H9 (cell line): ENCODE data around the gene TRIL. TPM values are rescaled to one million over a fixed set of nuclear protein-coding genes. Genes with fewer than 3 reads are reported as not detected.

ENCODE experiments used
- DNase-seq: peaks from one replicate; pipeline ENCODE4 v3.0.0-alpha.2; 2017
- H2AFZ ChIP-seq: one replicate; pipeline ENCODE4 v1.6.1; 2013; ENCODE audit warnings: mild to moderate bottlenecking, low read length, control low read depth, moderate library complexity
- H2AK5ac ChIP-seq: 2 replicates; pipeline ENCODE4 v1.6.1; 2013; ENCODE audit warnings: low read length, control low read depth, mixed read lengths; ENCODE audit not compliant: insufficient read length
- H2BK120ac ChIP-seq: one replicate; pipeline ENCODE4 v1.6.1; 2013; ENCODE audit warnings: low read depth, mild to moderate bottlenecking, low read length, control low read depth, inconsistent platforms; ENCODE audit not compliant: poor library complexity, severe bottlenecking
- H2BK12ac ChIP-seq: 2 replicates; pipeline ENCODE4 v1.6.1; 2013; ENCODE audit warnings: low read length, control low read depth, mixed read lengths, low read depth; ENCODE audit not compliant: insufficient read length
- H2BK15ac ChIP-seq: 2 replicates; pipeline ENCODE4 v1.6.1; 2013; ENCODE audit warnings: low read depth, low read length, control low read depth
- H2BK20ac ChIP-seq: one replicate; pipeline ENCODE4 v1.6.1; 2013; ENCODE audit warnings: low read depth, mild to moderate bottlenecking, low read length, control low read depth, inconsistent platforms; ENCODE audit not compliant: poor library complexity, severe bottlenecking
- H2BK5ac ChIP-seq: 2 replicates; pipeline ENCODE4 v1.6.1; 2013; ENCODE audit warnings: low read length, control low read depth, mixed read lengths; ENCODE audit not compliant: insufficient read length
- H3K14ac ChIP-seq: 2 replicates; pipeline ENCODE4 v1.6.1; 2013; ENCODE audit warnings: low read length, control low read depth; ENCODE audit not compliant: insufficient read depth
- H3K18ac ChIP-seq: 2 replicates; pipeline ENCODE4 v1.6.1; 2013; ENCODE audit warnings: low read depth, mild to moderate bottlenecking, mixed read lengths, low read length, control low read depth; ENCODE audit not compliant: insufficient read length
- H3K23ac ChIP-seq: 2 replicates; pipeline ENCODE4 v1.6.1; 2013; ENCODE audit warnings: low read length, control low read depth, mixed read lengths, low read depth; ENCODE audit not compliant: insufficient read length
- H3K23me2 ChIP-seq: 2 replicates; pipeline ENCODE4 v1.6.1; 2013; ENCODE audit warnings: low read depth, mild to moderate bottlenecking, mixed read lengths, low read length, control low read depth; ENCODE audit not compliant: insufficient read length, poor library complexity, severe bottlenecking
- H3K27ac ChIP-seq: 2 replicates; pipeline ENCODE4 v1.5.1; 2013; ENCODE audit warnings: low read length, control low read depth, mixed read lengths, low read depth; ENCODE audit not compliant: insufficient read length
- H3K27me3 ChIP-seq: 2 replicates; pipeline ENCODE4 v1.6.1; 2013; ENCODE audit warnings: low read length, control low read depth, inconsistent platforms; ENCODE audit not compliant: insufficient read depth
- H3K4ac ChIP-seq: 2 replicates; pipeline ENCODE4 v1.6.1; 2013; ENCODE audit warnings: low read depth, mild to moderate bottlenecking, control low read depth, inconsistent platforms, low read length, moderate library complexity
- H3K4me1 ChIP-seq: 2 replicates; pipeline ENCODE4 v1.6.1; 2013; ENCODE audit warnings: low read length, control low read depth, inconsistent platforms; ENCODE audit not compliant: insufficient read depth
- H3K4me2 ChIP-seq: 2 replicates; pipeline ENCODE4 v1.6.1; 2013; ENCODE audit warnings: low read length, control low read depth, mixed read lengths; ENCODE audit not compliant: insufficient read length, insufficient read depth
- H3K56ac ChIP-seq: 2 replicates; pipeline ENCODE4 v1.6.1; 2013; ENCODE audit warnings: low read depth, mild to moderate bottlenecking, mixed read lengths, low read length, control low read depth; ENCODE audit not compliant: insufficient read length
- H3K79me1 ChIP-seq: 2 replicates; pipeline ENCODE4 v1.6.1; 2013; ENCODE audit warnings: low read depth, mild to moderate bottlenecking, moderate library complexity, low read length, control low read depth, inconsistent platforms; ENCODE audit not compliant: insufficient read depth, poor library complexity, severe bottlenecking
- H3K79me2 ChIP-seq: 2 replicates; pipeline ENCODE4 v1.6.1; 2013; ENCODE audit warnings: low read length, control low read depth, inconsistent platforms; ENCODE audit not compliant: insufficient read depth
- H3K9ac ChIP-seq: 2 replicates; pipeline ENCODE4 v1.6.1; 2013; ENCODE audit warnings: low read length, control low read depth, mixed read lengths; ENCODE audit not compliant: insufficient read length; ENCODE audit errors: extremely low read depth
- H3K9me3 ChIP-seq: one replicate; pipeline ENCODE4 v1.6.1; 2013; ENCODE audit warnings: low read depth, low read length, inconsistent platforms; ENCODE audit not compliant: control insufficient read depth
- H3T11ph ChIP-seq: one replicate; pipeline ENCODE4 v1.6.1; 2013; ENCODE audit warnings: mild to moderate bottlenecking, low read length, control low read depth, inconsistent platforms
- H4K20me1 ChIP-seq: one replicate; pipeline ENCODE4 v1.6.1; 2013; ENCODE audit not compliant: control insufficient read depth, insufficient read length, insufficient read depth
- H4K5ac ChIP-seq: 2 replicates; pipeline ENCODE4 v1.6.1; 2013; ENCODE audit warnings: low read depth, mild to moderate bottlenecking, mixed read lengths, low read length, control low read depth; ENCODE audit not compliant: insufficient read length
- H4K8ac ChIP-seq: replicated peaks from 2 replicates; pipeline ENCODE4 v1.6.1; 2013; ENCODE audit warnings: low read length, control low read depth, mixed read lengths, low read depth; ENCODE audit not compliant: insufficient read length
- H4K91ac ChIP-seq: 2 replicates; pipeline ENCODE4 v1.6.1; 2013; ENCODE audit warnings: low read depth, mild to moderate bottlenecking, moderate library complexity, mixed read lengths, low read length, control low read depth; ENCODE audit not compliant: insufficient read length
- H3K27ac Mint-ChIP-seq, 3 experiments: 2 replicates in 2 of 3; 3 replicates in 1 of 3; pipeline ENCODE4 v1.8.0; 2020 to 2021; ENCODE audit warnings: mixed read lengths in 3 of 3, mild to moderate bottlenecking in 1 of 3, moderate library complexity in 1 of 3
- H3K27me3 Mint-ChIP-seq: 2 replicates; pipeline ENCODE4 v1.8.0; 2021; ENCODE audit warnings: low read depth, mild to moderate bottlenecking, moderate library complexity, mixed read lengths
- H3K36me3 Mint-ChIP-seq, 3 experiments: 2 replicates in 2 of 3; 3 replicates in 1 of 3; pipeline ENCODE4 v1.8.0; 2020 to 2021; ENCODE audit warnings: low read depth in 3 of 3, mixed read lengths in 3 of 3; ENCODE audit not compliant: insufficient read depth in 1 of 3
- H3K4me1 Mint-ChIP-seq, 2 experiments: 2 replicates each; pipeline ENCODE4 v1.8.0; 2020; ENCODE audit warnings: mixed read lengths in 2 of 2
- H3K4me3 Mint-ChIP-seq, 2 experiments: 2 replicates in 1 of 2; 3 replicates in 1 of 2; pipeline ENCODE4 v1.8.0; 2020 to 2021; ENCODE audit warnings: mild to moderate bottlenecking in 2 of 2, mixed read lengths in 2 of 2, moderate library complexity in 1 of 2
- H3K9me3 Mint-ChIP-seq, 2 experiments: 2 replicates in 1 of 2; 3 replicates in 1 of 2; pipeline ENCODE4 v1.8.0; 2020; ENCODE audit warnings: mild to moderate bottlenecking in 2 of 2, mixed read lengths in 2 of 2, moderate library complexity in 1 of 2
- CTCF ChIP-seq: fragments of 200-600 bp; sonication (generic); conservative IDR thresholded peaks from 3 replicates; pipeline ENCODE4 v1.8.0; 2021; ENCODE audit warnings: antibody characterized with exemption, mild to moderate bottlenecking
- WGBS: extraction: QIAGEN DNeasy Blood & Tissue Kit; methylation state at CpG from one replicate; pipeline ENCODE4 v1.1.7; 2013; ENCODE audit warnings: missing lambda C conversion rate, low lambda C conversion rate, mixed read lengths; ENCODE audit not compliant: insufficient read length; ENCODE audit errors: extremely low coverage; 5-methylcytosine and 5-hydroxymethylcytosine counted together
- total RNA-seq: library from RNA; stranded (reverse); gene quantifications from 2 replicates; pipeline ENCODE4 v1.2.1, GENCODE V29; 2021

Gene TRIL
- total RNA-seq, 1 experiment from 2014 or later: 3.1 TPM

GRCh38 chr7:28942168-28942567 lies 16.0 kb downstream of the TRIL start:
- no peaks in the 10 kb centered on the region for H4K20me1 ChIP-seq
- H3K79me1 ChIP-seq: no peaks in the 10 kb centered on the region
- no peak overlapping the region for H3K56ac ChIP-seq
- no peak overlapping the region for H2BK120ac ChIP-seq
- no peak overlapping the region for H2BK12ac ChIP-seq
- no peak overlapping the region for H3K23ac ChIP-seq
- no peak overlapping the region for H3K4me3 Mint-ChIP-seq
- H2BK5ac ChIP-seq: no peak overlapping the region
- peaks cover 6 to 12% of the 10 kb centered on the region in 2 experiments for H3K4me1 Mint-ChIP-seq
- no CpG with 5 or more reads among the region's 3 CpGs for WGBS
- DNase-seq: no peak
- no peak overlapping the region for H3K4ac ChIP-seq
- no peak overlapping the region for H3K9ac ChIP-seq
- no peaks in the 10 kb centered on the region for H3K4me1 ChIP-seq
- no peaks in the 10 kb centered on the region for H3K23me2 ChIP-seq
- no peak overlapping the region for H2AK5ac ChIP-seq
- no peak overlapping the region for H4K91ac ChIP-seq
- H3K4me2 ChIP-seq: no peak overlapping the region
- H2BK15ac ChIP-seq: no peak overlapping the region
- no peak overlapping the region for H3T11ph ChIP-seq
- H4K5ac ChIP-seq: no peak overlapping the region
- H3K14ac ChIP-seq: no peak overlapping the region
- no peak overlapping the region for H3K27ac ChIP-seq
- peaks cover 0 to 4% of the 10 kb centered on the region in 2 experiments; a peak in 2 of 5 replicates for H3K9me3 Mint-ChIP-seq
- no peaks in the 10 kb centered on the region for H3K27me3 ChIP-seq
- no peaks in the 10 kb centered on the region for H3K9me3 ChIP-seq
- H2AFZ ChIP-seq: no peak overlapping the region
- no peak overlapping the region for H2BK20ac ChIP-seq
- no peaks in the 10 kb centered on the region for H3K36me3 Mint-ChIP-seq
- H3K18ac ChIP-seq: no peak overlapping the region
- H3K79me2 ChIP-seq: no peaks in the 10 kb centered on the region
- no peaks in the 10 kb centered on the region; the same call in 1 of the 2 replicates for H3K27me3 Mint-ChIP-seq
- TF ChIP-seq CTCF: no peak
- H3K27ac Mint-ChIP-seq: no peak overlapping the region
- no peak overlapping the region for H4K8ac ChIP-seq
